OCI-LY3 (cell line): ENCODE data around the gene HERC3.
A peak's percentile ranks its signal among the peaks of the same experiment; 100 is the strongest.

ENCODE experiments used
- H2AFZ ChIP-seq: fragments of 200-600, 300-600 bp; shearing (Covaris generic); 2 replicates; pipeline ENCODE4 v1.6.0; 2014; ENCODE audit warnings: antibody characterized with exemption, low read depth, low read length
- H3K27ac ChIP-seq: fragments of 200-600, 300-600 bp; sonication (generic); 2 replicates; pipeline ENCODE4 v1.5.1; 2014; ENCODE audit warnings: mild to moderate bottlenecking, low read length, moderate library complexity, mixed read lengths
- H3K27me3 ChIP-seq: fragments of 200-600, 300-600 bp; sonication (generic); 2 replicates; pipeline ENCODE4 v1.6.1; 2014; ENCODE audit warnings: low read depth, low read length, mixed read lengths
- H3K36me3 ChIP-seq: fragments of 200-600, 300-600 bp; sonication (generic); replicated peaks from 2 replicates; pipeline ENCODE3; 2014; ENCODE audit warnings: low read depth, low read length, mixed read lengths
- H3K4me1 ChIP-seq: fragments of 300-600, 200-600 bp; sonication (generic); 2 replicates; pipeline ENCODE4 v1.6.1; 2014; ENCODE audit warnings: low read length, mixed read lengths
- H3K4me2 ChIP-seq: fragments of 200-600, 300-600 bp; sonication (generic); 2 replicates; pipeline ENCODE4 v1.6.1; 2014; ENCODE audit warnings: low read length, mixed read lengths
- H3K4me3 ChIP-seq: fragments of 300-600, 200-600 bp; sonication (generic); 2 replicates; pipeline ENCODE4 v1.5.1; 2014; ENCODE audit warnings: antibody characterized with exemption, mild to moderate bottlenecking, low read length, moderate library complexity
- H3K79me2 ChIP-seq: fragments of 300-600, 200-600 bp; shearing (Covaris generic); 2 replicates; pipeline ENCODE4 v1.6.1; 2014; ENCODE audit warnings: mild to moderate bottlenecking, low read length, mixed read lengths
- H3K9ac ChIP-seq: fragments of 300-600, 200-600 bp; shearing (Covaris generic); 2 replicates; pipeline ENCODE4 v1.6.0; 2014; ENCODE audit warnings: mild to moderate bottlenecking, low read length, moderate library complexity
- H3K9me3 ChIP-seq: fragments of 200-600, 300-600 bp; shearing (Covaris generic); 2 replicates; pipeline ENCODE4 v1.6.1; 2014; ENCODE audit warnings: low read length, mixed read lengths; ENCODE audit not compliant: insufficient read depth
- H4K20me1 ChIP-seq: fragments of 200-600, 300-600 bp; sonication (generic); 2 replicates; pipeline ENCODE4 v1.6.1; 2016; ENCODE audit warnings: low read length, mixed read lengths; ENCODE audit not compliant: insufficient read depth
- CTCF ChIP-seq: fragments of 200-600, 300-600 bp; sonication (generic); IDR thresholded peaks from 2 replicates; pipeline ENCODE4 v1.5.1; 2014; ENCODE audit warnings: antibody characterized with exemption, low read length, low read depth
- EZH2phosphoT487 ChIP-seq: fragments of 200-600 bp; shearing (Covaris generic); IDR thresholded peaks from 2 replicates; pipeline ENCODE4 v1.6.1; 2018; ENCODE audit warnings: antibody characterized with exemption, mixed run types, low read depth

HERC3 gene

GRCh38 chr4:88737307-88737941, 145.1 kb downstream of the HERC3 start:
- Histone ChIP-seq H3K27me3 (0 out of 2 replicates have a peak, but pooled peaks cover 4% of the 10 kb centered on the region), H4K20me1 (peaks cover 13% of the 10 kb centered on the region; the same call in 1 of the 2 replicates), H2AFZ (no peak overlapping the region), H3K36me3 (peaks cover 7% of the 10 kb centered on the region), H3K9ac (no peak overlapping the region), H3K27ac (no peak overlapping the region), H3K4me2 (peak overlapping the region; percentile 75), H3K4me3 (peak overlapping the region; percentile 51), H3K79me2 (no peaks in the 10 kb centered on the region), H3K4me1 (peaks cover 28% of the 10 kb centered on the region), H3K9me3 (no peaks in the 10 kb centered on the region)
- TF ChIP-seq CTCF, result no peak
- TF ChIP-seq EZH2phosphoT487, result no peak

DNA sequence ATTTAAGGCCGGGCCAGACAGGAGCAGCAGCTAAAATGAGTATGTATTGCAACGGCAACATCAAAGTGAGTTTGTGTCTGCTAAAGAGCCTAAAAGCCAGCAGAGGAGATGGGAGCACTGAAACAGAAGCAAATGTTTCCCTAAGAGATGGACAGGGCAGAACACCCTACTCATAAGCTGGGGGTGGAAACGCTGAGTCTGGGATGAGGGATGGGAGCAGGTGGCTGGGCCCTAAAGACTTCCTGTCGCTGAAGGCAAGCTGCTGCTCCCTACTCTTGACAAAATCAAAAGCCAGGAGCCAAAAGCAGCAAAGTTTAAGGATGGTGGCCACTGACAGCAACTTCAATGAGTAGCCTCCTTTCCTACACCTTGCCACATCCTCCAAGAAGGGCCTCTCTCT, 145.9 kb downstream of the HERC3 start:
- peaks cover 13% of the 10 kb centered on the region; the same call in 1 of the 2 replicates for H4K20me1 ChIP-seq
- peaks cover 7% of the 10 kb centered on the region for H3K36me3 ChIP-seq
- 0 out of 2 replicates have a peak, but pooled peaks cover 4% of the 10 kb centered on the region for H3K27me3 ChIP-seq
- H3K79me2 ChIP-seq, result no peaks in the 10 kb centered on the region
- H3K4me2 ChIP-seq, result no peak overlapping the region
- no peak overlapping the region for H3K9ac ChIP-seq
- H3K4me3 ChIP-seq, result no peak overlapping the region
- no peaks in the 10 kb centered on the region for H3K9me3 ChIP-seq
- no peak overlapping the region for H3K27ac ChIP-seq
- peaks cover 28% of the 10 kb centered on the region for H3K4me1 ChIP-seq
- TF ChIP-seq CTCF, result no peak
- no peak for TF ChIP-seq EZH2phosphoT487
- H2AFZ ChIP-seq, result no peak overlapping the region

DNA sequence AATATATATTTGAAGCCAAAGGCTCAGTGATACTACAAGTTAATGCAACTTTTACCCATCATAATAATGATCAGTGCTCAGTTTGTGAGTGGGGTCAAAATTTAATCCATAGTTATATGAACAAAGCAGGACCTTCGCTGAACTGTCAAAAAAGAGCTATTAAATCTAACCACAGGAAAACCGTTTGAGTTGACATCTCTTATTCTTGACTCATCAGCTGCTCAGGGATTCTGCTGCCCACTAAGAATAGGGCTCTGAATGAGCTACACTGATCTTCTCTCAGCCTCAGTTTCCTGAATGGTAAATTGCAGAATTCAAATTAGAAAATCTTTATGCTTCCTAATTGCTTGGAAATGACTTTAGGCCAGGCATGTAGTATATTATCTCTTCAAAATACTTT, 150.3 kb downstream of the HERC3 start:
- H3K9ac ChIP-seq, result no peak overlapping the region
- no peak overlapping the region for H3K27ac ChIP-seq
- TF ChIP-seq EZH2phosphoT487, result no peak
- TF ChIP-seq CTCF, result no peak
- H3K36me3 ChIP-seq, result peaks cover 7% of the 10 kb centered on the region
- H3K79me2 ChIP-seq, result no peaks in the 10 kb centered on the region
- no peaks in the 10 kb centered on the region for H3K27me3 ChIP-seq
- peaks cover 6% of the 10 kb centered on the region for H3K4me1 ChIP-seq
- H3K4me3 ChIP-seq, result no peak overlapping the region
- no peak overlapping the region for H3K4me2 ChIP-seq
- H4K20me1 ChIP-seq, result peaks cover 9% of the 10 kb centered on the region; the same call in 1 of the 2 replicates
- no peaks in the 10 kb centered on the region for H3K9me3 ChIP-seq
- no peak overlapping the region for H2AFZ ChIP-seq

DNA sequence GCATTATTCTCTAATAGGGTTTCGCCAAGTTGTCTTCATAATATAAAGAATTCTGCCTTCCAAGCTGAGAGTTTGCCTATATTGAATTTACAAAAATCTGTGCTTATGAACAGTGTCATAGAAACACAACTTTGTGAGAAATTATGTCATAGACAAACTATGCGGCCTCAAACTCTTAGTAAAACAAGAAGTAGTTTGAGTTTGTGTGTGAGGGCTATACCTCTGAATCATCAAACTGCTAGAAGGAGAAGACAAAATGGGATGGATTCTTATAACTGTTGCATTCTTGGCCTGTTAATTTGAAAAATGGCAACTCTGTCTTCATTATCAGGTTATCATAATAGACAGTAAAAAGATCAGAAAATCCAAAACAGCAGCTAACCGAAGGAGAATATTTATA, 151.4 kb downstream of the HERC3 start:
- no peak for TF ChIP-seq CTCF
- TF ChIP-seq EZH2phosphoT487, result no peak
- peaks cover 13% of the 10 kb centered on the region for H3K36me3 ChIP-seq

More for the DNA sequence above, 151.4 kb downstream of the HERC3 start:
- H3K27ac ChIP-seq, result no peak overlapping the region
- no peak overlapping the region for H3K9ac ChIP-seq
- no peak overlapping the region for H2AFZ ChIP-seq
- no peak overlapping the region for H3K4me2 ChIP-seq
- no peaks in the 10 kb centered on the region for H3K27me3 ChIP-seq
- no peaks in the 10 kb centered on the region for H3K9me3 ChIP-seq
- H3K79me2 ChIP-seq, result no peaks in the 10 kb centered on the region
- H3K4me1 ChIP-seq, result no peaks in the 10 kb centered on the region
- no peaks in the 10 kb centered on the region for H4K20me1 ChIP-seq
- no peak overlapping the region for H3K4me3 ChIP-seq
